GM18867 (cell line): ENCODE measurements around the gene C2orf74.
"Not testable (repeated sequence)": the region's sequence is repeated elsewhere in the genome, so short reads cannot be mapped to it uniquely, and the experiment has no call there.

Source experiments
- ATAC-seq: cut with Tn5 transposase; IDR thresholded peaks from one replicate; pipeline ENCODE4 v1.9.1; 2021; ENCODE audit warnings: mild to moderate bottlenecking, moderate library complexity; ENCODE audit not compliant: unreplicated experiment

The C2orf74 gene

GRCh38 chr2:61172671-61173070 is 10.7 kb downstream of the C2orf74 start:
- ATAC-seq: no peak

GRCh38 chr2:61173116-61173515 is 11.1 kb downstream of the C2orf74 start:
- ATAC-seq: no peak

- no peak for ATAC-seq
Measured at GRCh38 chr2:61175036-61175435, 13.0 kb downstream of the C2orf74 start.

DNA sequence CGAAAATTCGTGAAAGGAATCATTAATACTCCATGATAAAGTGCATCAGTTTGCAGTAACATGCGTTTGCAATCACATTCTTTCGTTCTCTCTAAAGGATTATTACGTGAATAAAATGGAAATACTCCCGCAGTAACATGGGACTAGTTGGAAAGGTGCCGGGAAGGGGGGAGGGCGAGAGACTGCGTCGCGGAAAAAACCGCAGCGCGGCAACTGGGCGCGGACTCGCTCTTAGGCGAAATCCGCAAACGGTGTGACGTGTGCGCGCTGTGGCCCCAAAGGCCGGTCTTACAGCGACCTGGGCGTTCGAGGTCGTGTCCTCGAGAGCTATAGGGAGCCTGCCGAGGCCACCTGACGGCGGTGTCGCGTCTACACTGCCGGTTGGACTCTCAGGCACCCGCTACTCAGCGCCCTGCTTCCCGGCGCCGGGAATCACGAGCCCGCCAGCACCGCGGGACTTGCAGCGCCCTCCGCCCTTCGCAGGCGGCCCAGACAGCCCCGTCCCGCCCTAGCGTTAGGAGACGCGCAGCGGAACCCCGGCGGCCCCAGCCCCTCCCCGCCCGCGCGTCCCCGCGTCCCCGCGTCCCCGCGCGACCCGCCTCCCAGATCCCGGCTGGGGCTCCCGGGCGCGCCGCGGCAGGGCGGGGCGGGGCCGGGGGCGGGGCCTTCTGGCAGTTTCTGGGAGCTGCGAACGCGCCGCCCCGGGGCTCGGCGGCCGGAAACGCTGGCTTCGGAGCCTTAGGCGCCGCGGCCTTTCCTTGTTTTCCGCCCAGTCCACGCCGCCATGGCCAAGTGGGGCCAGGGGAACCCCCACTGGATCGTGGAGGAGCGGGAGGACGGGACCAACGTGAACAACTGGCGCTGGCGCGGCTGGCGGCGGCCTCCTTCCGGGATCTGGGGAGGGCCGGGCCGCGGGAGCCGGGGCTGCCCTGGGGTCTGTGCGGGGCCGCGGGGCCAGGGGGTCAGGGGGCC is 15.1 kb downstream of the C2orf74 start:
- ATAC-seq: peak; percentile 81

GRCh38 chr2:61177727-61178549 is 15.9 kb downstream of the C2orf74 start:
- ATAC-seq: peak; percentile 29

DNA sequence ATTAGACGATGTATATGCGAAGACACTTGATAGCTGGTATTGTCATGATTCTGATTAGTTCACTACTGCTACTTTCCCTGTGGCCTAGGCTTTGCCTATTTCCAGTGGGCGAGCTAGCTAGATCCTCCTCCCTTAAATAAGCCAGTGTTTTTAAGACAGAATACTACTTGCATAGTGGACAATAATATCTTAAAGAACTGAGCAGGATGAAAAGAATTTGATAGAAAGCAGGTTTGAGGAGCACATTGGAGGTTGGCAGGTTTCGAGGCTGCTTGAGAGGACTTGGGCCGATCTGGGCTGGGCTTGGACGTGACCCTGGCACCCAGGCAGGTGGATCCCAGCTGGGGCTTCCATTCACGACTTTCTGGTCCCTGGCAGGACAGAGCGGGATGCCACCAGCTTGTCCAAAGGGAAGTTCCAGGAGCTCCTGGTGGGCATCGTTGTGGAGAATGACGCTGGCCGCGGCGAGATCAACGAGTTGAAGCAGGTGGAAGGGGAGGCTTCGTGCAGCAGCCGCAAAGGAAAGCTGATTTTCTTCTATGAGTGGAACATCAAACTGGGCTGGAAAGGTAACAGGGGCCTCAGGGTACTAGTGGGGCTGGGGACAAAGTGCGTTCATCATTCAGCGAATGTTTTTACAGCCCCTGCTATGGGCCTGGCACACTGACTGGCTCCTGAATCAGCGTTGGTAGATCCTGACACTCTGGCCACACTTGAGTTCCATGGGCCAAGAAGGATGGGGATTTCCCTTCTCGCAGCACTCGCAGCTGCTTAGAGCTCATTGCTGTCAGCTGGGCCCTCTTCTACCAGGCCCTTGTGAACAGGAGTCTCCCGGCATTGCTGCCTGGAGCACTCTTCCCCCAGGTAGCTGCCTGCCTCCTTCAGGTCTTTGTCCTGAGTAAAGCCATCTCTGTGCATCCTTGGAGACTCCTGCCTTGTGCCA is 16.9 kb downstream of the C2orf74 start:
- ATAC-seq: no peak

- no peak for ATAC-seq
Measured at GRCh38 chr2:61179701-61180639, 18.0 kb downstream of the C2orf74 start.

GRCh38 chr2:61180686-61181085 is 18.7 kb downstream of the C2orf74 start:
- ATAC-seq: no peak

- no peak for ATAC-seq
Measured at GRCh38 chr2:61181382-61182058, 19.5 kb downstream of the C2orf74 start.

GRCh38 chr2:61182059-61182383 is 20.0 kb downstream of the C2orf74 start:
- no peak for ATAC-seq

DNA sequence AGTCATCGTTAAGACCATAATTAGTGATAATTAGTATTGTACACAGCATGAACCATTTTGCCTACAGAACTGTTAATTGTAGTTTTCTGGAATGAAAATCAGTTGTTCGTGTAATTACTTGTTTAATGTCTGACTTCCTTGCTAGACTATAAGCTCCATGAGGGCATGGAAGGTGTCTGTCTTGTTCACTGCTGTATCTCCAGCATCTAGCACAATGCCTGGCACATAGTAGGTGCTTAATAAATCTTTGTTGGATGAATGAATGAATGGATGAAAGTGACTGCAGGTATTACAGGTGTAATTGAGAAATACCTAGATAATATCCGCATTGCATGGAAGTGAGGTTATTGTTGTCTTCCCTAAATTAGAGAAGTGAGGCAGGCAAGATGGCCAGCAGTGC is 21.8 kb downstream of the C2orf74 start:
- ATAC-seq: no peak

DNA sequence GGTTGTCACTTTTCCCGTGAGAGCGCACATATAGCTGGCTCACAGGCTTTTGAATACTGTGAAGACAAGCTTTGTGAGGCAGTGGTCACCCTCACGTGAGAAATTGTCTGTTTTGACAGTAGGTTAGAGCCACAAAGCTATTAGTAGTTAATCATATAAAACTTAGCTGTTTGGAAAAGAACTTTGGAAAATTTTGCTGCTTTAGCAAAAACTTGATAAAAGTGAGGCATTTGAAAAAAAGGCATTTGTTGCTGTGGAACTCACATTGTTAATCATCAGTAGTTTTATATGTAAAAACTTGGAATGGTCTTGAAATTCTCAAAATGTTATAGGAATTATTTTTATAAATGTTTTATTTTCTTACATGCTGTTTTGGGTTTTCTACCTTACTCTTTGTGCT is 22.3 kb downstream of the C2orf74 start:
- no peak for ATAC-seq

DNA sequence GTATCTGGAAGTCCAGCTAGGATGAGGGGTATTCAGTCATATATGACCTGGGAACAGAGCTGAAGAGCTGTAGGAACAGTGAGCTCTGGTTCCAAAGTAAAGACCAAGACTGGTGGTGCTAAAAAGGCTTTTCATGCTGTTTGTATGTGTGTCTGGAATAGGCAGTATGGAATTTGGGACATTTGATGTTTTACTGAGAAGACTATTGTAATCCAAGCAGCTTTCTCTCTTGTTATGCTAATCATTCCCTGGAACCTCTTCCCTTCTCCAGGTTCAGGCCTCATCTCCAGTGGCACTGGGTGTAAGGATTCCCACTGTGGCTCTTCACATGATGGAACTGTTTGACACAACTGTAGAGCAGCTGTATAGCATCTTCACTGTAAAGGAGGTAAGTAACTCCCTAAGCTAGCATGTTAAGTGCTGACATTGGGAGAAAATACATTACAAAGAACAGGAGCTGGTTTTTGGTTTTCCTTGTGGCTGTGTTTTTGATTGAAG is 23.3 kb downstream of the C2orf74 start:
- no peak for ATAC-seq

DNA sequence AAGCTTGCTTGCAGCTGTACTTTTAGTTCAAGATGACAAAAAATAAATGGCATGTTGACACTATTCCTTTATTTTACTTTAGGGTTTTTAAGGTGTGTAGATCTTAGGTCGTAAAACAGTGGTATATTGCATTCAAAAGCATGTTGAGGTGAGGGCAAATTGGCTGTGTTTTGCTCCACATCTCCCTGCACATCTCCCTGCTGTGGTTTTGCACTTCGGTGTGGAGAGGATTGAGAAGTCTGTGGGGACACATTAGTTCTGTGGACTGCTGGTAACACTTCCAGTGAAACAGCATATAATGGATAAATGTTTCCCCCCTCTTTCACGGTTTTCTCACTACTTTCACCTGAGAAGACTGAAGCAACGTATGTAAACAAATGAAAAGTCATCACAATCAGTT is 25.1 kb downstream of the C2orf74 start:
- no peak for ATAC-seq

- no peak for ATAC-seq
Measured at GRCh38 chr2:61193670-61194561, 31.9 kb downstream of the C2orf74 start.

- not testable (repeated sequence) for ATAC-seq
Measured at GRCh38 chr2:61194646-61195045, 32.7 kb downstream of the C2orf74 start.

DNA sequence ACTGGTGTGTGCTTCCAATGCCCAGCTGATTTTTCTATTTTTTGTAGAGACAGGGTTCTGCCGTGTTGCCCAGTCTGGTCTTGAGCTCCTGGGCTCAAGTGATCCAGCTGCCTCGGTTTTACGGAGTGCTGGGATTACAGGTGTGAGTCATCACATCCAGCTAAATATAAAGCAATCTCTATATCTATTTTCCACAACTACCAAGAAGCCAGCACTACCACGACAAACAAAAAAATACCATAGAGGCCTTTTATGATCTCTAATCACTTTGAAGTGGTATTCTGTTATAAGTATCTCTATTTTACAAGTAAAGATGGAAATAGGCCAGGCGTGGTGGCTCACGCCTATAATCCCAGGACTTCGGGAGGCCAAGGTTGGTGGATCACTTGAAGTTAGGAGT is 34.7 kb downstream of the C2orf74 start:
- ATAC-seq: no peak

GRCh38 chr2:61205132-61205531 is 43.1 kb downstream of the C2orf74 start:
- ATAC-seq: no peak
